ENCODE results near the gene CYP2J2.
A peak's percentile ranks its signal among the peaks of the same experiment; 100 is the strongest.
"Not testable (repeated sequence)": the region's sequence is repeated elsewhere in the genome, so short reads cannot be mapped to it uniquely, and the experiment has no call there.

CYP2J2 gene

GRCh38 chr1:59926381-59927123, at the start of gene CYP2J2:
CYP2J2 (minus strand) TSS chr1:59926773; CDS start chr1:59926746, 27 bp downstream.
- DNase-seq (ENCODE audit: low spot score): peak; percentile 57

GRCh38 chr1:59973719-59974118, 47.1 kb upstream of the CYP2J2 start:
- DNase-seq (ENCODE audit: low spot score): no peak

- DNase-seq (ENCODE audit: low spot score): no peak
These were observed 45.8 kb upstream of the CYP2J2 start for GRCh38 chr1:59972216-59972927.

GRCh38 chr1:59971464-59971911, 44.9 kb upstream of the CYP2J2 start:
- DNase-seq (ENCODE audit: low spot score): peak; percentile 80

GRCh38 chr1:59969542-59970175, 43.1 kb upstream of the CYP2J2 start:
- not testable (repeated sequence) for DNase-seq (ENCODE audit: low spot score)

DNA sequence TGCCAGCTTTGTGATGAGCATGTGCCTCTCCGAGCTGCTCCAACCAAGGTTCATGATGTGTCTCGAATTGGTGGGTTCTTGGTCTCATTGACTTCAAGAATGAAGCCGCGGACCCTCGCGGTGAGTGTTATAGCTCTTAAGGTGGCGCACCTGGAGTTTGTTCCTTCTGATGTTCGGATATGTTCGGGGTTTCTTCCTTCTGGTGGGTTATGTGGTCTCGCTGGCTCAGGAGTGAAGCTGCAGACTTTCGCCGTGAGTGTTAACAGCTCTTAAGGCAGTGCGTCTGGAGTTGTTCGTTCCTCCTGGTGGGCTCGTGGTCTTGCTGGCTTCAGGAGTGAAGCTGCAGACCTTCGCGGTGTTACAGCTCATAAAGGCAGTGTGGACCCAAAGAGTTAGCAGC, 42.2 kb upstream of the CYP2J2 start:
- not testable (repeated sequence) for DNase-seq (ENCODE audit: low spot score)

- DNase-seq (ENCODE audit: low spot score): no peak
These were observed 41.2 kb upstream of the CYP2J2 start for GRCh38 chr1:59967780-59968179.

GRCh38 chr1:59967141-59967697, 40.6 kb upstream of the CYP2J2 start:
- DNase-seq (ENCODE audit: low spot score): no peak

DNA sequence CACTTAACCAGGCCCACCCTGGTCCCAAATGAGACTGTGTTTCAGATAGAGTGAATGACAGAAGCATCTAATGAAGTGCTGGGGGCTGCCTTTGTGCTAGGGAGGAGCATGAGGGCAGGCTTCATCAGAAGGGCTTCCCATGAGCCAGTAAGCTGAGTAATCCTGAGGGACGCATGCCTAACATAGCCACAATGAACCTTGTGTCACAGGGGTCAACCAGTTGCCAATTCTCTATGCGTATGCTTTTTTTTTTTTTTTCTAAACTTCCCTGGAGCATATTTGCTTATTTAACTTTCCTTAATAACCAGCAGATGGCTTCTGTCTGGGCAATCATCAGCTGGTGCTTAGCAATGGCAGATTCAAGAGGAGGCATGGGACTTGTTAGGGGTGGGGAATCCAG, 25.5 kb upstream of the CYP2J2 start:
- DNase-seq (ENCODE audit: low spot score): no peak

GRCh38 chr1:59949648-59950047, 23.1 kb upstream of the CYP2J2 start:
- DNase-seq (ENCODE audit: low spot score): no peak

- no peak for DNase-seq (ENCODE audit: low spot score)
These were observed 22.4 kb upstream of the CYP2J2 start for GRCh38 chr1:59948990-59949389.

DNA sequence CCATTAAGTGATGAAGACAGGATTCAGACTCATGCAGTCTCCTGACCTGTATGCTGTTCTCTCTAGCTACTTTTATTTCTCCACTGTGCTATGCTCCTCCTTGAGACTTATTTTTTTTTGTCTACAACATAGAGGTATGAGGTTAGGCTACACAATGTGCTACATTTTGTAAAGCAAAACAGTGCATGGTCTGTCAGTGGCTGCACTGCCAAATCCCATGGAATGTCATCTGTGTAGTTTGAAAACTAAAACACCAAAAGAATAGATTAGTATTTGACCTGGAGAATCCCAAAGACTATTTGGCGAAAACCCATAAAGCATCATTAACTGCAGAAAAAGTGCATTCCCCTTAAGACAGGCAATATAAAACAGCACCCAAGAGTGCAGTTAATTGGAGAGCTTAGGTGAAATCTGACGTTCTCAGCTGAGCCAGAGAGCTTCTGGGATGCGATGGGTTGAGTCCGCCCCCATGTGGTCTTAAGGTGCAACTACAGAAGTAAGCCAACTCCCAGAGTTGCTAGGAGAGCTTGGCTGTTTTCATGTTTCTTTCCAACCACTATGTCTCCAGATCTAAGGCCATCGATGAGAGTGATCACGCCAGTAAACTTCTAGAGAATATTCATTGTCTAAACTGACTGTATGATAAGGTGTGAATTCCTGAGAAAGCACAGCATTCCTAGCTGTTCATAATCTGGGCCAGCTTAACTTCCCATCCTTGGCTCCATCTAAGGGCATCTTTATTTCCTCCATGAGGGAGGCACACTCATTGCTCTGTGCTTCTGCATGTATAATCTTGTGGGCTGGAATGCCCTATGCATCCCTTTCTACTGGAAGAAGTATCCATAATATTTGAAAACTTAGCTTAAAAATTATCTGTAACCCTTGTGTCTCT, 20.7 kb upstream of the CYP2J2 start:
- DNase-seq (ENCODE audit: low spot score): peak; percentile 42

GRCh38 chr1:59945790-59946189, 19.2 kb upstream of the CYP2J2 start:
- DNase-seq (ENCODE audit: low spot score): no peak

DNA sequence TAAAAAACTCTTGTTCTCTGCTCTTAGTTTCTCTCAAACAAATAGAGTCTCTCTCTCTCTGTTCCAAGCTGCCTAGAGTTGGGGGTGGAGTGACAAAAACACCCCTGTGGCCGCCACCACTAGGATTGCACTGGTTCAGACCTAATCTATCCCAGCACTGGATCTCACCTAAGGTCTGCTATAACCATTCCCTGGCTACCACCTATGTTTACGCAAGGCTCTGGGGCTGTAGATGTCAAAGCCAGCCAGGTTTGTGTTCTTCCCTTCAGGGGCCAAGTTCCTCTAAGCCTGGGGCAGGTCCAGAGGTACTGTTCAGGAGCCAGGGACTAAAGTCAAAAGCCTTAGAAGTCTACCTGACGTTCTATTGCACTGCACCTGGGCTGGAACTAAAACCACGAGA, 12.8 kb upstream of the CYP2J2 start:
- DNase-seq (ENCODE audit: low spot score): no peak

DNA sequence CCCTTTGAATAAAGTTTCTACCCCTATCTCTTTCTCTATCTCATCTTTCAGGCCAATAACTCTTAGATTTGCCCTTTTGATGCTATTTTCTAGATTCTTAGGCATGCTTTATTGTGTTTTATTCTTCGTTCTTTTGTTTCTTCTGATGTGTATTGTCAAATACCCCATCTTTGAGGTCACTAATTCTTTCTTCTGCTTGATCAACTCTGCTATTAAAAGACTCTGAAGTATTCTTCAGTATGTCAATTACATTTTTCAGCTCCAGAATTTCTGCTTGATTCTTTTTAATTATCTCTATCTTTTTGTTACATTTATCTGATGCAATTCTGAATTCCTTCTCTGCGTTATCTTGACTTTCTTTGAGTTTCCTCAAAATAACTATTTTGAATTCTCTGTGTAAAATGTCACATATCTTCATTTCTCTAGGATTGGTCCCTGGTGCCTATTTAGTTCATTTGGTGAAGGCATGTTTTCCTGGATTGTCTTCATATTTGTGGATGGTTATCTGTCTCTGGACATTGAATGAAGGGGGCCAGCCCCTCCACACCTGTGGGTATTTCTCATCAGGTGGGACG, 11.2 kb upstream of the CYP2J2 start:
- DNase-seq (ENCODE audit: low spot score): no peak

DNA sequence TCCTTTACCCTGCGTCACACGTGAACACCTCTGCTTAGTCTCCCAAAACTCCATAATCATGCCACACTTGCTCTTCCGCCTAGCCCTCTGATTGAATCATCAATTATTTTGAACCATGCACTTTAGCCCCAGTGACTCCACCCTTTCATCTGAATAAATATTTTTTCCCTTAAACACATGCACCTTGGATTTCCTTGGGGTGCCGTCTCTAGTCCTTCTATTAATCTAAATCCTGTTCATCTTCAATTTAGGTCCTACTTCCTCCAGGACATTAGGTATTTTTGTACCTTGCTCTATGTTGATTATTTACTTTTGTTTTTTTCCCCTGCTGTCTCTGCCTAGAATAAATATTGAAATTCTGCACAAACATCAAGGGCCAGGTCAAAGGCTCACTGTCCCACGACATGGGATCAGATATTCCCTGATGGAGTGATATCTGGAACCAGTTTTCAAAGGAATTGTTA, 9.8 kb upstream of the CYP2J2 start:
- DNase-seq (ENCODE audit: low spot score): no peak

DNA sequence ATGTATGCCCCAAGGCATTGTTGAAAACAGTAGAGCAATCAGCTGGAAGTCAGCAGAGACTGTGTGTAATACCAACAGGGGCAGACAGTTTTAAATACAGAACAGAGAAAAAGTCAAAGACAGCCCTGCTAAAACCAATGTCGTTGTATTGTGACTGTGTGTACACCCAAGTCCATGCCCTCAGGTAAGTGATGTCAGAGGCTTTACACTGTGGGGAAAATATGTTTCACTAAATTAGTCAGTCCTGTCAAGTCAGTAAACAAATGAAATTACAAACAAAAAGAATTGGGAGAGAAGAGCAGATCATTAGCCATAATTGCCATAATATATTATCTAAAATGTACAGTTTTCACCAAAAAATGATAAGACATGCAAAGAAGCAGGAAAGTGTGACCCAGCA, 2.4 kb upstream of the CYP2J2 start:
- no peak for DNase-seq (ENCODE audit: low spot score)

DNA sequence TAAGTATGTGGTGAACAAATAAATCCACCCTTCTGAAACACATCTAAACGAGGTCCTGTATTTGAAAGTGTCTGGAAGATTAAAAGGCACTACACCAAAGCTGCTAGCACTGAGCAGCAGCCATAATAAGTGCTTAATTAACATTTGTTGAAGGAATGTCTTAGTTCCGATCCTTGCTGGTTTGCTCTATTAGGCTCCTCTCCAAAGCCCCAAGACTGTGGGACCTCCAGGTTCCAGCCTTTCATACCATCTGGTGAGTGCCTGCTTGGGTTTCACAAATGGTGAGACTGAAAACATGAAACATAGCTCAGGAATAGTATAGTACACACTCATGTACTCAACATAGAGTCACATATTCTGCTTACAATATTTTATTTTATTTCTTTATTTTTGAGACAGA, 640 bp upstream of the CYP2J2 start:
- DNase-seq (ENCODE audit: low spot score): no peak

- no peak for DNase-seq (ENCODE audit: low spot score)
These were observed 1.9 kb downstream of the CYP2J2 start for GRCh38 chr1:59924653-59925052.

GRCh38 chr1:59921258-59921899, 5.2 kb downstream of the CYP2J2 start:
- DNase-seq (ENCODE audit: low spot score): not testable (repeated sequence)

- no peak for DNase-seq (ENCODE audit: low spot score)
These were observed 6.8 kb downstream of the CYP2J2 start for GRCh38 chr1:59919746-59920145.
